HG03354 (cell line): ENCODE data around the gene MYH7B.

ENCODE experiments used
- ATAC-seq: cut with Tn5 transposase; IDR thresholded peaks from one replicate; pipeline ENCODE4 v1.9.1; 2021; ENCODE audit warnings: mild to moderate bottlenecking; ENCODE audit not compliant: unreplicated experiment, poor library complexity, severe bottlenecking

Gene MYH7B

DNA sequence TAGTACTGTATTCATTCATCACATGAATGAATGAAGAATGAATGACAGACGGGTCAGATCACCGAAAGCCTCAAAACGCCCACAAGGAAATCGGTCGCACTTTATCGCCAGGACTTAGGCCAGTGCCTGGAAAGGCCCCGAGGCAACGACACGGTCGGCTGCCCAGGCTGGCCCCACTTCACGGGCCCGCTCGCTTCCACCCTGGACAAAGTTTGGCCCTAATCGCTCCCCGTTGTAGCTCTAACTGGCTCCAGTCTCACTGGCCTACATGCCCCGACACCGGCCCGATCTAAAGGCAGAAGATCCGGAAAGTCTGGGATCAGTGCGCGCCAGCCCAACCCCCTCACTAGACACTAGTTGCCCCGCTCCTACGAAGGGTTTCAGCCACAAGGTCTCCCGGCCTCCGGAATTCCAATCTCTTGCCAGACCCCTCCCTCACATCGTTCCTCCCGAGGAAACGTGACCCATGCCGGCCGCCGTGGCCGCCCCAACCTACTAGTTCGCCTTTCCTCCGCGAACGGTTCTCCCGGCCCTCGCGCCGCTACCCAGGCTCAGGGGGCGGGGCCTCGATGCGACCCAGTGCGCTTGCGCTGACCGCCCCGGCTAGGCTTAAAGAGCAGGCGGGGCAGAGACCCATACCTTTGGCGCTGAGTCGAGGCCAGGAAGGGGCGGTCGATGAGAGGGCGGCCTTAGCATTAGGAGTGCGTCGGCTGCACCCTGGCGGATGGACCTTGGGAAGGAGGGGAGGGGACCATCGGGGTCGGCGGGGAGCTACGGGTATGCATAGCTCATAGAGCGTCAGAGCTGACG, at the start of gene MYH7B, which contains the start of gene GSS:
MYH7B (plus strand) TSS at position 638 of the 810 bp plus-strand sequence. CDS start 22,138 bp downstream, outside the sequence.
GSS (minus strand) TSS at position 576 of the 810 bp plus-strand sequence. CDS start 3,954 bp downstream, outside the sequence.
- peak; percentile 89 for ATAC-seq

DNA sequence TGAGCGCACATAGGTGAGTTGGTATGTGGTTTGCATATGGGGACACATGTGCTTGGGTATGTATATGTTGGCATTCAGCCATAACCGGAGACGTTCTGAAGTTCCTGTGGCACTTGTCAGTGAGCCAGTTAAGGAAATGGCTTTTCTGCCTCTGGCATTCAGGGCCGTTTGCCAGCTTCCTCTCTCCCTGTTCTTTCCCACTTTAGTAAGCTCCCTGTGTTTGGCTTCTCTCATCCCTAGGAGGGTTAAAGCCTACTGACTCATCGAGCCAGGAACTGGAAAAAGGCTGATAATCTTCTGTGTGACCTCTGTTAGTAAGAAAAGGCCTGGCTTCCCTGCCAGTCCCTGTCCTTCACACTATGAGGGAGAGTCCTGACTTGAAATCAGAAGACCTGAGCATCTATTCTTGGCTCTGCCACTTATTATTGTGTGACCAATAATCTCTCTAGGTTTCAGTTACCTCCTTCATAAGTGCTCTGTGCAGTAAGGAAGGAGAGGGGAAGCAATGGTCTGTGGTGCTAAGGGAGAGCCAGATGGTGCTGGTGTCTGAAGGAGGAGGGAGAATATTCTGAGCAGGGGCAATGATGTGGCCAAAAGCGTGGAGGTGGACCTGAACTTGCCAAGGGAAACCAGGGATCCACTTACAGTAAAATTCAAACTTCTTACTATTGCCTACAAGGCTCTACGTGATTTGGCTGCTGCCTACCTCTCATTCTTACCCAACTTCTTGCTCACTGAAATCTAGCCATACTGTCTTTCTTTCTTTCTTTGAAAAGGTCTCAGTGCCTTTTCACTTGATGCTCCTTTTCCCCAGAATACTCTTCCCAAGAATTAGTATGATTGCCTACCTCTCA, 47.8 kb upstream of the MYH7B start:
- ATAC-seq, result no peak

DNA sequence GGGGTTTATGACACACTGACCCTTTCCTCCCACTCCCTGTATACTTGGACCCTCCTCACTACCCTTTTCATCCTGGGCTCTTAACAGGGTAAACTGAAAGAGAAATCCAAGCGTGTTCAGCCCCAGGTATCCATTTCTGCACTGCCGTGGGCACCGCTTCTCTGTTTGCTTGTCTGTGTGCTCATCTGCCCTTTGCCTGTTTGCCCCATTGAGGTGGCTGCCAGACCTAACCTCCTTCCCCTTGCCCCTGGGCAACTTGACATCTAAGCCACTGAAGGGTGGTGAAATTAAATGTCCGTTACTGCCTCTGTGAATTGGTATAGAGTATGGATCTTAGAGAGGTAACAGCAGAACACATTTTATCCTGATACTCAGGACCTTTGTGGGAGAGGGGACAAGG, 40.5 kb upstream of the MYH7B start:
- ATAC-seq, result no peak

DNA sequence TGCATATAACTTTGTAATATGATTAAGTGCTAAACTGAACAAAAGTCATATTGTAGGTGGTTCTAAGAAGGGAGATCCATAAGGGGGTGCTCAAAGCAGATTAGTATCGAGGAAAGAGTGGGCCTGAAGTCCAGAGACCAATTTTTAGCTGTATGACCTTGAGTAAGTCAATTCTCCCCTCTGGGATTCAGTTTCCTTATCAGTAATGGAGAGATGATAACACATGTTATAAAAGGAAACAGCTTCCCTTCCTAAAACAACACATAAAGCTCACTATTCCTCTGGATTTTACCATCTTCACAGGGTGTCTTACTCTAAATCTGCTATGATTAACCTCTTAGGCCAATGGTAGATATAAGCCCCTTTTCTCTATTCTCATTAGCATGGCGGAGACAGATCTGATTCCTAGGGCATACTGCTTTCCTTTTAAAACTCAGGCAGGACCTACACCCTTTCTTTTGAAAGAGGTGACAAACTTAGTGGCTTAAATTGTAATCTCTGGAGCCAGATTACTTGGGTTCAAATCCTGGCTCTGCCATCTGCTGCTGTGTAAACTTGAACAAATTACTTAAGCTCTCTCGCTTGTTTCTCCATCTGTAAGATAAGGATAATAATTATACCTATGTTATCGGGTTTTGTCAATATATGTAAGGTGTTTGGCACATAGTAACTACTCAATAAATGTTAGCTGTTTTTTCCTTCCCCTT, 39.8 kb upstream of the MYH7B start:
- ATAC-seq, result no peak

DNA sequence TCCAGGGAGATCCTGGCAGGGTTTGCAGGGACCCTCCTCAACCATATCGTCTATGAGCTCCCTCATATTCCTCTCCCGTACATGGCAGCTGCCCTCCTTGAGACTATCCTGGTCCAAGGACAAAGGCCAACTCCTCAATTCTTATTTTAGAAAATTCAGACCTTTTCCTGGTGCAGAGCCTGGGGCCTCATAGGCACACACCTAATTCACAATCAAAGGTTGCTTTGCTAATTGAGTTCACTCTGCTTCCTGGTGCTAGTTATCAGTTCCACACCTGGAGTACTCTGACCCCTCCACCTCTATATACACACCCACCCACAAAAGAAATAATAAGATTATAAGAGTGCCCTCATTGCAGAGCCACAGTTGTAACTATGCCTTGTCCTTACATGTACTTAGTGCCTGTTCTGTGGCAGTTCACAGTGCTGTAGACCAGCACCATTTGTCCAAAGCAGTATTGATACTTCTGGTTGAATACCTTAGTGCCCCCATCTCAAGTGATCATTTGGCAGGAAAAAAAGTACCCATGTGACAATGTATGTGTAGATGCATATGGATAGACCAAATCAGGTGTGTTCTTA, 38.8 kb upstream of the MYH7B start:
- ATAC-seq, result no peak

DNA sequence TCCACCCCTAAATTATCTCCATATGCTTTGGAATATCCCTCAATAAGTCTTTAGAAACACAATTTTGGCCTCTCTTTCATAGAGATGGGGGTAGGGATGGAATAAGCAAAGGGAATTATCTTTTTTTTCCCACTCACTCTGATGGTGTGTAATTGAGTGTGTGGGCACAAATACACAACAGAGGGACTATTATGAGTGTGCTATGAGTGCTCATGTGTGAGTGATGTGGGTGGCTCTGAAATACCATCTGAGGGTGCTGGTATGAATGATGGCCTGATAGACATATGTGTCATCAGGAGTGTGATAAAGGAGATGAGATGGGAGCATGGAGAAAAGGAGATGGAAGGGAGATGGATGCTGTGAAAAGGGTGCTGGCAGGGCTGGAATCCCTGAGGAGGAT, 35.6 kb upstream of the MYH7B start:
- no peak for ATAC-seq

DNA sequence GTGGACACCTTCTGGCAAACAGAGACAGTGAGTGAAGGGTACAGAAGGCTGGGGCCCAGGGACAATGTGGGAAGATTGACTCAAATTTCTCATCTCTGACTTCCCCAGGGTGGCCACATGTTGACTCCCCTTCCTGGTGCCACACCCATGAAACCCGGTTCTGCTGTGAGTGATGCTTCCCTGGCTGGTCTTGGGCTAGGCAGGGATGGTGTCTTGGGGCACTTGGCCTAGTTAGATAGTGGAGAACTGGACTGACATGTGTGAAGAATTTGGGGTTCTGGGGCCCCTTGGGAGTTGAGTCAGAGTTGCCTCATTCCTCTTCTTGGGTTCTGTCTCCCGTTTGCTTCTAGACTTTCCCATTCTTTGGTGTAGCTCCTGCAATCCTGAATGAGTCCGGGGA, 34.2 kb upstream of the MYH7B start:
- no peak for ATAC-seq

GRCh38 chr20:34922654-34923381, 32.9 kb upstream of the MYH7B start:
- ATAC-seq, result no peak

GRCh38 chr20:34923414-34923813, 32.3 kb upstream of the MYH7B start:
- ATAC-seq, result no peak

DNA sequence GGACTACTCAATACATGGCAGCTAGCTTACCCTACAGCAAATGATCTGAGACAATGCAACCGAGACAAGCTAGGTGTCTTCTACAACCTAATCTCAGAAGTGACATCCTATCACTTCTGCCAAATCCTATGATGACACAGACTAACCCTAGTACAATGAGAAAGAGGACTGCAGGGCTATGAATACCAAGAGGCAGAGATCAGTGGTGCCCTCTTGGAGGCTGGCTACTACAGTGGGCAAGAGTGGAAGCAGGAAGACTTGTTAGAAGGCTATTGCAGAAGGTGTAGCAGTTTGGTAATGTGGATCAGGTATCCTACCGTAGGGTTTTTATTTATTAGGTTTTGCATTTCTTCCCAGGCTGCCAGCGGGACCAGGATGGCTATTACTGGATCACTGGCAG, 30.3 kb upstream of the MYH7B start:
- ATAC-seq, result no peak

DNA sequence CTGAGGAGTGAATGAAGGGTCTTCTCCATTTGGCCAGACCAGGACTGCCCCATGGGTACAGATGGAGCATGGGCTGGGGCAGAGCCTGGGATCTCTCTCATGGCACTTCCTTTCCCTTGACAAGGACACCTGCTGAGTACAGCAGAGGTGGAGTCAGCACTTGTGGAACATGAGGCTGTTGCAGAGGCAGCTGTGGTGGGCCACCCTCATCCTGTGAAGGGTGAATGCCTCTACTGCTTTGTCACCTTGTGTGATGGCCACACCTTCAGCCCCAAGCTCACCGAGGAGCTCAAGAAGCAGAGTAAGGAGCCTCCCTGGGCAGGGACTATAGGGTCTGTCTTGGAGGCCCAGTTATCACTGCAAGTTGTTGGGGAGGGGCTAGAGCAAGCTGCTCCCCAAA, 29.7 kb upstream of the MYH7B start:
- no peak for ATAC-seq

- ATAC-seq, result no peak
These were observed 29.1 kb upstream of the MYH7B start for GRCh38 chr20:34926581-34926980.

GRCh38 chr20:34927736-34928135, 27.9 kb upstream of the MYH7B start:
- ATAC-seq, result no peak

GRCh38 chr20:34928411-34928810, 27.3 kb upstream of the MYH7B start:
- ATAC-seq, result no peak

DNA sequence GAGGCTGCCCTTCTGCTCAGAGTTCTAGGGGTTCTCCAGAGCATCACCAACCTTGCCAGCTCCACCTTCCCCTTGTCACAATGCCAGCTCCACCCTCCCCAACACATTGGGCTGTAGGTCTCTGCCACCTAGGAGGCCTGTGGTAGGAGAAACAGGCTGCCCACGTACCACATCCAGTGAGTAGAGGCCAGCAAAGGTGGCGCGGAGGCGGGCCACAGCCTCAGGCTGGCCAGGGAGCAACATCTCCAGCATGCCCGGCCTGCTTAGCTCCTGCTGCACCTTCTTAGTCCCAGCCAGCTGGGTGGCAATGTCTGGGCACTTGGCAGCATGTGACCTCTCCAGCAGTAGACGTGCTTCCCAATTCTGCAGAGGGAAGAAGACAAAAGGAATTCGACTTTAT, 23.9 kb upstream of the MYH7B start:
- ATAC-seq, result no peak

DNA sequence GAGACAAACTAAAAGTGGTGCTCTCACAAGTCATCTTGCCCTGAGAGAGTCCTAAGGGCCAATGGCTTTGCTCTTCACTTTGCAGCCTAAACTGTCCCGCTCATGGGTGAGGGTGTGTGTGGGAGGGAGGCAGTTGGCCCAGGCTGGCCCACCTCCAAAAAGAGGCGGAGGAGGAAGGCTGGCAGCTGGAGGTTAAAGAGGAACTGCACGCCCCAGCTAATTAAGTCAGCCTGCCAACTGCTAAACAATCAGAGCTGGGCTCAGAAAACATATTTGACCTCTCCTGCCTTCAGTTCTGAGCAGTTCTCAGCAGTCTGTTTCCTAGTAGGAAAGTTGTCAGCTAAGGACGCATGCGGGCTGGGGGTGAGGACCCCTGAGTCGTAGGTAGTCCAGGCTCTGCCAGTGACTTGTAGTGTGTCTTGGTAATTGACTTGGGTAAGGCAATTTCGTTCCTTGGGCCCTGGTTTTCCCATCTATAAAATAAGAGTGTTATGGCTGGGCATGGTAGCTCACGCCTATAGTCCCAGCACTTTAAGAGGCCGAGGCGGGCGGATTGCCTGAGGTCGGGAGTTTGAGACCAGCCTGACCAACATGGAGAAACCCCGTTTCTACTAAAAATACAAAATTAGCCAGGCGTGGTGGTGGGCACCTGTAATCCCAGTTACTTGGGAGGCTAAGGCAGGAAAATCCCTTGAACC, 17.1 kb upstream of the MYH7B start:
- ATAC-seq, result no peak

DNA sequence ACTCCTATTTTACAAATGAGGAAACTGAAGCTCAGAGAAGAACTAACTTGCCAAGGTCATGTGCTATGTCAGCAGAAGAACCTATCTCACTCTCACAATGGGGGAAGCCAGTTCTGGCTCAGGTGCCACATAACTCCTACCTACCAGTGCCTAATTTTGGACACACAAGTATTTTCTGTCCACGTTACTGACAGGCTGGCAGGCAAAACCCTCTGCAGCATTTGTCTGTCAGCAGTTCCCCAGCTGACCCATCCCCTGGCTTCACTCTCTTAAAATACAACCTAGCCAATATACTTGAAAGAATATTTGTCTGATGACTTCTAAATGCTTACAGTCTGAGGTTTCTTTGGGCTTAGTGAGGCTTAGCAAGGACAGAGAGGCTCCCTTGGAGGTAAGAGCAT, 15.6 kb upstream of the MYH7B start:
- ATAC-seq, result no peak

DNA sequence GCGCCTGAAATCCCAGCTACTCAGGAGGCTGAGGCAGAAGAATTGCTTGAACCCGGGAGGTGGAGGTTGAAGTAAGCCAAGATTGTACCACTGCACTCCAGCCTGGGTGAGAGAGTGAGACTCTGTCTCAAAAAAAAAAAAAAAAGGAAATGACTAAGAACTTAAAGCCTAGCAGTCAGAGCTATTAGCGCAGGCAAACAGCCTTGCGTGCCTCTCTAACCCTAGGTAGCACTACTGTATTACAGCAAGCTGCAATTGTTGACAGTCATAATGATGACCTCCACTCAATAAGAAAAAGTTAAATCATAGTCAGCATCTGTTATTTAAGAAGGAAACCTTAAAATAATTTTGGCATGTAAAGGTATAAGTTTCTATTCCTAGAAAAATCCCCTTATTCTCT, 14.4 kb upstream of the MYH7B start:
- ATAC-seq, result no peak

DNA sequence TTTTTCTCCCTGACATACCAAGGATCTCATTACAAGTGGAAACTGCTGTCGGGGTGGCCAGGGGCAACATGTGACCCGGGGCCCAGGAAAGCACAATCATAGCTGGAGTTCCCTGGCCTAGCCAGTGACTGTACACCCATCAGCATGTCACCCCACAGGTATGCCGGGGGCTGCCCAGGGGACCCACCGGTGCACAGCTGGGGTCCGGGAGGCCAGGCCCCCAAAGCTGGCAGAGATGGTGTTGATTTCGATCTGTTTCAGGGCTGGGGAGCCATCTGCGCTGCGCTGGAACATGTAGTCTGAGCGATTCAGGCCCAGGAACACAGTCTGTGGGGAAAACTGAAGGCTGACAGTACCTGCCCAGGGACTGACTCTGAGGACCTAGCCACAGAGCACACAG, 13.4 kb upstream of the MYH7B start:
- ATAC-seq, result no peak
